HepG2 (cell line): ENCODE results near the gene TUBG1. TPM values are rescaled to one million over a fixed set of nuclear protein-coding genes. Genes with fewer than 3 reads are reported as not detected.
A peak's percentile ranks its signal among the peaks of the same experiment; 100 is the strongest.

Experiments
- EP300 ChIP-seq, 3 experiments: sonication (generic) in 1 of 3; formaldehyde crosslinking in 1 of 3; IDR thresholded peaks; 2 replicates each; pipeline versions ENCODE4 v1.5.1 to v1.6.1; 2011 to 2020; ENCODE audit warnings: low read depth in 2 of 3, low read length in 2 of 3, borderline replicate concordance in 1 of 3, improper control_type of control experiment in 1 of 3, mild to moderate bottlenecking in 1 of 3, missing genetic modification reagents in 1 of 3, moderate library complexity in 1 of 3
- ETS1 ChIP-seq: sonication (generic); formaldehyde crosslinking; IDR thresholded peaks from 2 replicates; pipeline ENCODE4 v1.4.0; 2020; ENCODE audit warnings: missing genetic modification reagents
- GMEB2 ChIP-seq: IDR thresholded peaks from 2 replicates; pipeline ENCODE4 v1.6.1; 2016; ENCODE audit warnings: missing biosample characterization, missing genetic modification reagents, low read depth
- JUND ChIP-seq: sonication (generic); formaldehyde crosslinking; IDR thresholded peaks from 2 replicates; pipeline ENCODE4 v1.8.0; 2022; ENCODE audit warnings: mild to moderate bottlenecking, missing genetic modification reagents
- KDM4B ChIP-seq: sonication (generic); formaldehyde crosslinking; IDR thresholded peaks from 2 replicates; pipeline ENCODE4 v1.4.0; 2020; ENCODE audit warnings: missing genetic modification reagents
- KLF13 ChIP-seq: sonication (generic); formaldehyde crosslinking; IDR thresholded peaks from 2 replicates; pipeline ENCODE4 v1.4.0; 2020; ENCODE audit warnings: mild to moderate bottlenecking, missing genetic modification reagents
- MTF1 ChIP-seq: sonication (generic); formaldehyde crosslinking; IDR thresholded peaks from 2 replicates; pipeline ENCODE4 v1.5.0; 2020; ENCODE audit warnings: missing genetic modification reagents
- PCBP2 ChIP-seq: fragments of 200-400 bp; formaldehyde crosslinking; optimal IDR thresholded peaks from 2 replicates; pipeline ENCODE3; 2018; ENCODE audit warnings: low read length, low read depth; ENCODE audit not compliant: poor library complexity, severe bottlenecking
- PHF21A ChIP-seq: sonication (generic); formaldehyde crosslinking; IDR thresholded peaks from 2 replicates; pipeline ENCODE4 v1.5.0; 2020; ENCODE audit warnings: mild to moderate bottlenecking, missing genetic modification reagents
- PRPF4 ChIP-seq: fragments of 200-400 bp; formaldehyde crosslinking; IDR thresholded peaks from 2 replicates; pipeline ENCODE4 v1.6.1; 2016; ENCODE audit warnings: low read length, low read depth; ENCODE audit not compliant: poor library complexity, severe bottlenecking
- RBAK ChIP-seq: sonication (generic); formaldehyde crosslinking; IDR thresholded peaks from 2 replicates; pipeline ENCODE4 v1.5.1; 2020; ENCODE audit warnings: mild to moderate bottlenecking, missing genetic modification reagents
- REST ChIP-seq, 2 experiments: IDR thresholded peaks; 2 replicates each; pipeline ENCODE4 v1.6.1; 2011 to 2012; ENCODE audit warnings: low read length in 2 of 2, borderline replicate concordance in 1 of 2, low read depth in 1 of 2, mild to moderate bottlenecking in 1 of 2, moderate library complexity in 1 of 2
- SMARCC2 ChIP-seq: fragments of 450-650 bp; IDR thresholded peaks from 2 replicates; pipeline ENCODE4 v1.6.1; 2017; ENCODE audit warnings: antibody characterized with exemption, mild to moderate bottlenecking
- SRF ChIP-seq: IDR thresholded peaks from 2 replicates; pipeline ENCODE4 v1.6.1; 2011; ENCODE audit warnings: mild to moderate bottlenecking, low read depth, low read length, moderate library complexity
- SRSF1 ChIP-seq: fragments of 200-400 bp; formaldehyde crosslinking; optimal IDR thresholded peaks from 2 replicates; pipeline ENCODE3; 2017; ENCODE audit warnings: mild to moderate bottlenecking, low read depth, low read length, moderate library complexity
- SUZ12 ChIP-seq: fragments of 150-350 bp; IDR thresholded peaks from 2 replicates; pipeline ENCODE4 v1.6.1; 2014; ENCODE audit warnings: low read depth, low read length
- ZBTB26 ChIP-seq: IDR thresholded peaks from 2 replicates; pipeline ENCODE4 v1.6.1; 2016; ENCODE audit warnings: missing compliant biosample characterization, missing genetic modification reagents, borderline replicate concordance
- ZC3H13 ChIP-seq: sonication (generic); formaldehyde crosslinking; IDR thresholded peaks from 2 replicates; pipeline ENCODE4 v1.8.1; 2023; ENCODE audit warnings: mild to moderate bottlenecking, missing genetic modification reagents, moderate library complexity
- ZNF224 ChIP-seq: sonication (generic); formaldehyde crosslinking; IDR thresholded peaks from 2 replicates; pipeline ENCODE4 v1.5.0; 2020; ENCODE audit warnings: mild to moderate bottlenecking, missing genetic modification reagents
- ZNF672 ChIP-seq: sonication (generic); formaldehyde crosslinking; IDR thresholded peaks from 2 replicates; pipeline ENCODE4 v1.8.1; 2022; ENCODE audit warnings: missing genetic modification reagents
- ZSCAN30 ChIP-seq: sonication (generic); formaldehyde crosslinking; IDR thresholded peaks from 2 replicates; pipeline ENCODE4 v1.5.0; 2020; ENCODE audit warnings: mild to moderate bottlenecking, missing genetic modification reagents
- polyA plus RNA-seq, 8 experiments: library from polyadenylated mRNA; depleted of rRNA in 3 of 8; stranded (reverse) in 7 of 8; unstranded in 1 of 8; fragments of >200 nt; fragmentation: Illumina TruSeq in 4 of 8; extraction: Trizol in 4 of 8; gene quantifications; 2 replicates each; pipeline versions ENCODE4 v1.2.1 to v1.2.3, GENCODE V29; 2011 to 2016; ENCODE audit warnings: low read depth in 4 of 8, missing spikeins in 1 of 8, mixed read lengths in 1 of 8; ENCODE audit not compliant: insufficient read depth in 1 of 8
- total RNA-seq, 5 experiments: library from RNA; depleted of rRNA; stranded (reverse); fragments of >200 nt; fragmentation: Illumina TruSeq; extraction: Trizol; gene quantifications; 2 replicates each; pipeline ENCODE4 v1.2.3, GENCODE V29; 2016; ENCODE audit warnings: low read depth in 1 of 5

Gene TUBG1
- total and polyA plus RNA-seq, 2 of the 13 experiments (the other 11 are each of a cell fraction or from before 2014, with no cell fraction given): 74.1 to 137 TPM

GRCh38 chr17:42659079-42659931 lies 49.8 kb downstream of the TUBG1 start, which contains the start of gene TUBG2 (continued):
- TF ChIP-seq ETS1 (CRISPR knock-in tag) (no peak), ZNF224 (0 out of 2 replicates have a peak, but pooled peaks have one; percentile 68), GMEB2 (CRISPR knock-in tag) (0 out of 2 replicates have a peak, but pooled peaks have one; percentile 7), PCBP2 (no peak), REST (IDR thresholded peaks at IDR 0.05; ENCODE audit: borderline replicate concordance in 1 of 2, low read depth in 1 of 2, low read length in 2 of 2) (no peak), SMARCC2 (no peak), ZBTB26 (0 out of 2 replicates have a peak, but pooled peaks have one; percentile 76), PRPF4 (peak; percentile 75), KDM4B (CRISPR knock-in tag) (peak; percentile 95), ZC3H13 (CRISPR knock-in tag) (peak; percentile 27; the same call in 1 of the 2 replicates), SRSF1 (no peak), KLF13 (CRISPR knock-in tag) (no peak), EP300 (IDR thresholded peaks at IDR 0.05; ENCODE audit: low read depth in 2 of 2, low read length in 2 of 2) (no peak), EP300 (CRISPR knock-in tag; IDR thresholded peaks at IDR 0.05; ENCODE audit: borderline replicate concordance) (peak; percentile 51; the same call in 1 of the 2 replicates), PHF21A (CRISPR knock-in tag) (peak; percentile 46; the same call in 1 of the 2 replicates), ZSCAN30 (CRISPR knock-in tag) (no peak), RBAK (CRISPR knock-in tag) (no peak), MTF1 (CRISPR knock-in tag) (no peak), SUZ12 (no peak), ZNF672 (CRISPR knock-in tag) (no peak), SRF (no peak), JUND (CRISPR knock-in tag) (no peak)
